Measurements from ENCODE around the gene TSEN54.

DNA sequence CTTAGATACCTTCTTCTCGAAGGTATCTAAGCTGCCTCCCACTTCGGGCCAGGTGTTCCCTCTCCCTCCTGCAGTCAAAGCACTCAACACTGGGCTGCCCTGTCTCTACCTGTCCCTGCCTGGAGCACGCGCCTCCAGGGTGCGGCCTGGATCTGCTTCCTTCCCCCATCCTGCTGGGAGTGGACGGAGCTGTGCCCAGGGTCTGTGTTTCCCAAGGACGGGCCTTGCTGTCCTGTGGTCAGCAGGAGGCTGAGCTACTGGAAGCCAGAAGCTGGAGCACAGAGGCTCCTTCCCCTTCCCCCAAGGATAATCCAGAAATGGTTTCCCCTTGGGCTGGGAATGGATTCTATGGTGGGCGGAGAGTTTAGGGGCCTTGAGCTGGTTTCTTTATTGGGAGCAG lies 25.9 kb downstream of the TSEN54 start:
- TF ChIP-seq POLR2A (IDR thresholded peaks at IDR 0.05; ENCODE audit: low read length) (no peak), GATA1 (IDR thresholded peaks at IDR 0.05; ENCODE audit: low read depth, low read length) (no peak)

All from erythroblast (primary cell).